H1 (cell line): ENCODE measurements around the gene MAN1C1. TPM values are rescaled to one million over a fixed set of nuclear protein-coding genes. Genes with fewer than 3 reads are reported as not detected.
A peak's percentile ranks its signal among the peaks of the same experiment; 100 is the strongest.

Experiments used
- CHD2 ChIP-seq: IDR thresholded peaks from 2 replicates; pipeline ENCODE4 v1.6.1; 2012; ENCODE audit warnings: low read length, improper control_type of control experiment
- CTBP2 ChIP-seq: IDR thresholded peaks from 2 replicates; pipeline ENCODE4 v1.7.0; 2011; ENCODE audit warnings: borderline replicate concordance, mild to moderate bottlenecking, moderate library complexity, mixed read lengths, low read length; ENCODE audit not compliant: insufficient read depth, insufficient read length
- HDAC2 ChIP-seq, 2 experiments: fragments of 300-600 bp in 1 of 2; sonication (generic) in 1 of 2; IDR thresholded peaks; 2 replicates each; pipeline ENCODE4 v1.6.1; 2011 to 2012; ENCODE audit warnings: low read depth in 2 of 2, low read length in 2 of 2, mild to moderate bottlenecking in 2 of 2, moderate library complexity in 2 of 2, borderline replicate concordance in 1 of 2, inconsistent platforms in 1 of 2
- KDM4A ChIP-seq: IDR thresholded peaks from one replicate; pipeline ENCODE4 v1.7.1; 2012; ENCODE audit warnings: low read depth, mild to moderate bottlenecking, moderate library complexity, low read length, inconsistent platforms; ENCODE audit not compliant: severe bottlenecking
- KDM5A ChIP-seq: fragments of 200-600 bp; IDR thresholded peaks from 2 replicates; pipeline ENCODE4 v1.7.1; 2012; ENCODE audit warnings: mild to moderate bottlenecking, low read length, inconsistent platforms, mixed read lengths
- RNF2 ChIP-seq: fragments of 200-900, 300-1000 bp; sonication (generic); IDR thresholded peaks from 2 replicates; pipeline ENCODE4 v1.7.1; 2016; ENCODE audit warnings: borderline replicate concordance, low read depth, mild to moderate bottlenecking, antibody characterized with exemption, low read length; ENCODE audit not compliant: poor library complexity, severe bottlenecking; ENCODE audit errors: missing control alignments
- SIN3A ChIP-seq, 2 experiments: IDR thresholded peaks in 1 of 2; conservative IDR thresholded peaks in 1 of 2; 2 replicates each; pipeline ENCODE4 v1.6.1; 2011 to 2012; ENCODE audit warnings: low read length in 2 of 2, improper control_type of control experiment in 1 of 2, low read depth in 1 of 2, mild to moderate bottlenecking in 1 of 2
- polyA plus RNA-seq, 7 experiments: library from polyadenylated mRNA; depleted of rRNA in 3 of 7; stranded (reverse) in 5 of 7; unstranded in 2 of 7; fragments of >200 nt in 5 of 7; fragments of 200-250 nt in 2 of 7; gene quantifications; 1 replicate in 5 of 7; 2 replicates in 1 of 7; 4 replicates in 1 of 7; pipeline versions ENCODE4 v1.2.1 to v1.2.3, GENCODE V29; 2011 to 2013; ENCODE audit warnings: missing spikeins in 2 of 7, mixed read lengths in 2 of 7
- total RNA-seq: library from RNA; stranded (reverse); fragmentation: NEBNext Ultra II Directional; extraction: Animal tissue kit (Norgen Biotek cat#: 25700); gene quantifications from 2 replicates; pipeline ENCODE4 v1.2.1, GENCODE V29; 2021

MAN1C1 gene
- total and polyA plus RNA-seq, 2 of the 8 experiments (the other 6 are each of a cell fraction or from before 2014, with no cell fraction given) = 7.8 to 15.2 TPM

- TF ChIP-seq KDM4A (peak; percentile 18), KDM5A (no peak), HDAC2 (IDR thresholded peaks at IDR 0.05; ENCODE audit: borderline replicate concordance in 1 of 2, low read depth in 2 of 2, low read length in 2 of 2) (peak in 1 of 2 experiments; percentile 83; a peak in 2 of 4 replicates), RNF2 (no peak), SIN3A (conservative IDR thresholded peaks at IDR 0.05 in 1 of 2, IDR thresholded peaks at IDR 0.05 in 1 of 2; ENCODE audit: low read depth in 1 of 2, low read length in 2 of 2) (0 out of 4 replicates have a peak, but pooled peaks of 1 of the 2 experiments have one; percentile 24), CTBP2 (peak; percentile 19), CHD2 (peak; percentile 71)
- TF ChIP-seq, all 59 proteins: peak for 8
Measured at GRCh38 chr1:25820247-25821111, 203.9 kb downstream of the MAN1C1 start (continued).
